ENCODE measurements around the gene CLEC4F. TPM values are rescaled to one million over a fixed set of nuclear protein-coding genes. Genes with fewer than 3 reads are reported as not detected.

Gene CLEC4F
- total RNA-seq, 1 experiment from 2014 or later, result not detected

GRCh38 chr2:70855667-70856066, 35.3 kb upstream of the CLEC4F start:
- intact Hi-C loops (cut with micrococcal nuclease; ENCODE audit: unreplicated experiment), result no loop called here
- Histone ChIP-seq H3K4me2 (no peak overlapping the region), H4K20me1 (ENCODE audit: insufficient read depth) (no peaks in the 10 kb centered on the region), H3K9me2 (ENCODE audit: insufficient read depth) (no peaks in the 10 kb centered on the region), H2AFZ (no peak overlapping the region), H3K27ac (no peak overlapping the region), H3K4me1 (replicated peaks; ENCODE audit: insufficient read depth) (no peaks in the 10 kb centered on the region), H3K27me3 (ENCODE audit: insufficient read depth, low read depth) (peaks cover 38% of the 10 kb centered on the region), H3K79me2 (ENCODE audit: low read depth) (no peaks in the 10 kb centered on the region), H3K9me3 (ENCODE audit: insufficient read depth, low read depth) (no peaks in the 10 kb centered on the region), H3F3A (ENCODE audit: insufficient read depth, low read depth) (no peaks in the 10 kb centered on the region), H3K36me3 (ENCODE audit: low read depth) (no peaks in the 10 kb centered on the region), H3K4me3 (no peak overlapping the region)
- DNase-seq, result no peak
- CTCF ChIA-PET, result no interaction called here
- no TSS peak for BruUV-seq (replicated peaks)
- TF ChIP-seq CTCF (conservative IDR thresholded peaks at IDR 0.05), result no peak
- no peak for TF ChIP-seq EZH2 (IDR thresholded peaks at IDR 0.05; ENCODE audit: low read depth)
- POLR2A ChIA-PET (ENCODE audit: unreplicated experiment), result no interaction called here

GRCh38 chr2:70854411-70854810, 34.0 kb upstream of the CLEC4F start:
- no peaks in the 10 kb centered on the region for H3F3A ChIP-seq (ENCODE audit: insufficient read depth, low read depth)
- H3K27ac ChIP-seq, result no peak overlapping the region
- H3K36me3 ChIP-seq (ENCODE audit: low read depth), result no peaks in the 10 kb centered on the region
- H2AFZ ChIP-seq, result no peak overlapping the region
- H3K27me3 ChIP-seq (ENCODE audit: insufficient read depth, low read depth), result peaks cover 38% of the 10 kb centered on the region
- H3K4me2 ChIP-seq, result no peak overlapping the region
- no peaks in the 10 kb centered on the region for H3K9me3 ChIP-seq (ENCODE audit: insufficient read depth, low read depth)
- TF ChIP-seq CTCF (conservative IDR thresholded peaks at IDR 0.05), result no peak
- TF ChIP-seq EZH2 (IDR thresholded peaks at IDR 0.05; ENCODE audit: low read depth), result no peak
- intact Hi-C loops (cut with micrococcal nuclease; ENCODE audit: unreplicated experiment), result no loop called here
- H3K4me1 ChIP-seq (replicated peaks; ENCODE audit: insufficient read depth), result no peaks in the 10 kb centered on the region
- no TSS peak for BruUV-seq (replicated peaks)
- ChIA-PET POLR2A (ENCODE audit: unreplicated experiment) (no interaction called here), CTCF (no interaction called here)
- H3K9me2 ChIP-seq (ENCODE audit: insufficient read depth), result no peaks in the 10 kb centered on the region
- no peaks in the 10 kb centered on the region for H4K20me1 ChIP-seq (ENCODE audit: insufficient read depth)
- H3K4me3 ChIP-seq, result no peak overlapping the region
- H3K79me2 ChIP-seq (ENCODE audit: low read depth), result no peaks in the 10 kb centered on the region
- no peak for DNase-seq

GRCh38 chr2:70852824-70853223, 32.4 kb upstream of the CLEC4F start:
- Histone ChIP-seq H3K79me2 (ENCODE audit: low read depth) (no peaks in the 10 kb centered on the region), H3K36me3 (ENCODE audit: low read depth) (no peaks in the 10 kb centered on the region), H3K4me1 (replicated peaks; ENCODE audit: insufficient read depth) (no peaks in the 10 kb centered on the region), H2AFZ (no peak overlapping the region), H3K27ac (no peak overlapping the region), H3F3A (ENCODE audit: insufficient read depth, low read depth) (no peaks in the 10 kb centered on the region), H3K9me2 (ENCODE audit: insufficient read depth) (no peaks in the 10 kb centered on the region), H3K4me2 (no peak overlapping the region), H4K20me1 (ENCODE audit: insufficient read depth) (no peaks in the 10 kb centered on the region), H3K4me3 (no peak overlapping the region), H3K9me3 (ENCODE audit: insufficient read depth, low read depth) (no peaks in the 10 kb centered on the region), H3K27me3 (ENCODE audit: insufficient read depth, low read depth) (peaks cover 50% of the 10 kb centered on the region)
- ChIA-PET POLR2A (ENCODE audit: unreplicated experiment) (no interaction called here), CTCF (no interaction called here)
- no peak for DNase-seq
- intact Hi-C loops (cut with micrococcal nuclease; ENCODE audit: unreplicated experiment), result no loop called here
- no peak for TF ChIP-seq CTCF (conservative IDR thresholded peaks at IDR 0.05)
- no peak for TF ChIP-seq EZH2 (IDR thresholded peaks at IDR 0.05; ENCODE audit: low read depth)
- no TSS peak for BruUV-seq (replicated peaks)

All from PC-9 (cell line).